HG03025 (cell line): Measurements from ENCODE around the gene DAGLA.

Experiments
- ATAC-seq: cut with Tn5 transposase; IDR thresholded peaks from one replicate; pipeline ENCODE4 v1.9.1; 2021; ENCODE audit warnings: mild to moderate bottlenecking, moderate library complexity; ENCODE audit not compliant: unreplicated experiment, low FRiP score

Gene DAGLA

GRCh38 chr11:61757213-61757862 lies 77.1 kb downstream of the DAGLA start:
- no peak for ATAC-seq

- ATAC-seq = no peak
Observed at GRCh38 chr11:61760946-61761345, 80.8 kb downstream of the DAGLA start.

GRCh38 chr11:61761440-61762222 lies 81.4 kb downstream of the DAGLA start:
- no peak for ATAC-seq

GRCh38 chr11:61762223-61762615 lies 82.0 kb downstream of the DAGLA start:
- no peak for ATAC-seq

- no peak for ATAC-seq
Observed at GRCh38 chr11:61762798-61763197, 82.6 kb downstream of the DAGLA start.

GRCh38 chr11:61763930-61764605 lies 83.9 kb downstream of the DAGLA start:
- ATAC-seq = no peak

GRCh38 chr11:61764606-61765260 lies 84.5 kb downstream of the DAGLA start:
- ATAC-seq = no peak

GRCh38 chr11:61765550-61766253 lies 85.5 kb downstream of the DAGLA start:
- ATAC-seq = no peak

- no peak for ATAC-seq
Observed at GRCh38 chr11:61766353-61766841, 86.2 kb downstream of the DAGLA start.

GRCh38 chr11:61768376-61769076 lies 88.3 kb downstream of the DAGLA start:
- ATAC-seq = no peak

GRCh38 chr11:61769169-61769920 lies 89.2 kb downstream of the DAGLA start:
- no peak for ATAC-seq

- no peak for ATAC-seq
Observed at GRCh38 chr11:61769946-61770683, 89.9 kb downstream of the DAGLA start.

GRCh38 chr11:61771195-61771894 lies 91.2 kb downstream of the DAGLA start:
- no peak for ATAC-seq

- no peak for ATAC-seq
Observed at GRCh38 chr11:61771985-61772455, 91.8 kb downstream of the DAGLA start.

- no peak for ATAC-seq
Observed at GRCh38 chr11:61773356-61773755, 93.2 kb downstream of the DAGLA start.

GRCh38 chr11:61773809-61774208 lies 93.6 kb downstream of the DAGLA start:
- ATAC-seq = no peak

- no peak for ATAC-seq
Observed at GRCh38 chr11:61774411-61774810, 94.2 kb downstream of the DAGLA start.

GRCh38 chr11:61775106-61775505 lies 94.9 kb downstream of the DAGLA start:
- ATAC-seq = no peak
